CD14-positive monocyte (primary cell): ENCODE data around the gene TBCEL. TPM values are rescaled to one million over a fixed set of nuclear protein-coding genes. Genes with fewer than 3 reads are reported as not detected.

Source experiments
- DNase-seq, 3 donors: peaks; one replicate each; pipeline ENCODE4 v3.0.0-alpha.2; 2011 to 2022
- H2AFZ ChIP-seq: 2 replicates; pipeline ENCODE4 v1.6.0; 2012; ENCODE audit warnings: mild to moderate bottlenecking, low read depth, low read length, inconsistent platforms; ENCODE audit not compliant: insufficient read depth, poor library complexity, severe bottlenecking
- H3K27ac ChIP-seq, 2 donors: 1 replicate in 1 of 2; 2 replicates in 1 of 2; pipeline ENCODE4 v1.5.1; 2012 to 2013; ENCODE audit warnings: low read length in 2 of 2, control low read depth in 1 of 2, inconsistent platforms in 1 of 2, low read depth in 1 of 2, mild to moderate bottlenecking in 1 of 2
- H3K27me3 ChIP-seq, 2 donors: one replicate each; pipeline versions ENCODE4 v1.6.0 to v1.6.1; 2011 to 2013; ENCODE audit warnings: low read length in 2 of 2; ENCODE audit not compliant: control insufficient read depth in 2 of 2, insufficient read depth in 2 of 2
- H3K36me3 ChIP-seq, 2 donors: replicated peaks in 1 of 2; 1 replicate in 1 of 2; 2 replicates in 1 of 2; pipeline versions ENCODE4 v1.5.1 to v1.6.1; 2012 to 2013; ENCODE audit warnings: low read length in 2 of 2, control low read depth in 1 of 2, inconsistent platforms in 1 of 2, mild to moderate bottlenecking in 1 of 2; ENCODE audit not compliant: insufficient read depth in 2 of 2, control insufficient read depth in 1 of 2
- H3K4me1 ChIP-seq, 2 donors: 1 replicate in 1 of 2; 2 replicates in 1 of 2; pipeline versions ENCODE4 v1.5.1 to v1.6.1; 2012 to 2013; ENCODE audit warnings: low read length in 2 of 2, control low read depth in 1 of 2, inconsistent platforms in 1 of 2, mild to moderate bottlenecking in 1 of 2, moderate library complexity in 1 of 2; ENCODE audit not compliant: insufficient read depth in 2 of 2, control insufficient read depth in 1 of 2
- H3K4me2 ChIP-seq: replicated peaks from 2 replicates; pipeline ENCODE3; 2012; ENCODE audit warnings: low read length, moderate library complexity, mild to moderate bottlenecking; ENCODE audit not compliant: poor library complexity, severe bottlenecking; ENCODE audit errors: extremely low read depth
- H3K4me3 ChIP-seq, 3 experiments: fragments of 200-600 bp in 1 of 3; sonication (generic) in 1 of 3; replicated peaks in 1 of 3; 1 replicate in 2 of 3; 2 replicates in 1 of 3; pipeline ENCODE4 v1.5.1; 2011 to 2013; ENCODE audit warnings: low read length in 3 of 3, mild to moderate bottlenecking in 3 of 3, control low read depth in 2 of 3, low read depth in 2 of 3, inconsistent platforms in 1 of 3, moderate library complexity in 1 of 3
- H3K79me2 ChIP-seq: 2 replicates; pipeline ENCODE4 v1.6.0; 2012; ENCODE audit warnings: mild to moderate bottlenecking, control low read depth, inconsistent platforms, low read length, moderate library complexity; ENCODE audit not compliant: insufficient read depth
- H3K9ac ChIP-seq: 2 replicates; pipeline ENCODE4 v1.6.0; 2017; ENCODE audit warnings: low read length, mild to moderate bottlenecking; ENCODE audit not compliant: insufficient read depth, poor library complexity, severe bottlenecking
- H3K9me3 ChIP-seq, 2 donors: replicated peaks in 1 of 2; 1 replicate in 1 of 2; 2 replicates in 1 of 2; pipeline versions ENCODE4 v1.5.1 to v1.6.1; 2012 to 2013; ENCODE audit warnings: low read length in 2 of 2, control low read depth in 1 of 2; ENCODE audit not compliant: control insufficient read depth in 1 of 2, insufficient read depth in 1 of 2
- H4K20me1 ChIP-seq: 2 replicates; pipeline ENCODE4 v1.6.0; 2012; ENCODE audit warnings: mild to moderate bottlenecking, low read length, control low read depth, moderate library complexity; ENCODE audit not compliant: insufficient read depth
- H3K27ac Mint-ChIP-seq, 7 donors: one replicate each; pipeline ENCODE4 v1.8.0; 2020; ENCODE audit warnings: mild to moderate bottlenecking in 7 of 7, mixed read lengths in 7 of 7, moderate library complexity in 6 of 7, inconsistent platforms in 2 of 7
- H3K27me3 Mint-ChIP-seq, 3 donors: one replicate each; pipeline ENCODE4 v1.8.0; 2021 to 2022; ENCODE audit warnings: low read depth in 3 of 3, mild to moderate bottlenecking in 3 of 3, mixed read lengths in 3 of 3, moderate library complexity in 3 of 3, inconsistent platforms in 1 of 3
- H3K36me3 Mint-ChIP-seq, 2 donors: one replicate each; pipeline ENCODE4 v1.8.0; 2020; ENCODE audit warnings: mixed read lengths in 2 of 2, inconsistent platforms in 1 of 2, mild to moderate bottlenecking in 1 of 2
- H3K4me1 Mint-ChIP-seq: one replicate; pipeline ENCODE4 v1.8.0; 2020; ENCODE audit warnings: mild to moderate bottlenecking, mixed read lengths
- H3K4me3 Mint-ChIP-seq, 2 donors: one replicate each; pipeline ENCODE4 v1.8.0; 2020; ENCODE audit warnings: mild to moderate bottlenecking in 2 of 2, mixed read lengths in 2 of 2, moderate library complexity in 1 of 2
- H3K9me3 Mint-ChIP-seq, 7 donors: one replicate each; pipeline ENCODE4 v1.8.0; 2020 to 2022; ENCODE audit warnings: mixed read lengths in 7 of 7, mild to moderate bottlenecking in 6 of 7, moderate library complexity in 6 of 7, inconsistent platforms in 2 of 7
- WGBS: methylation state at CpG from one replicate; pipeline ENCODE4 v1.1.5; 2013; ENCODE audit warnings: missing lambda C conversion rate; ENCODE audit not compliant: insufficient coverage; 5-methylcytosine and 5-hydroxymethylcytosine counted together
- intact Hi-C, 2 donors: fragments of 100-400 bp; cut with micrococcal nuclease; formaldehyde crosslinking; loops; one replicate each; pipeline versions ENCODE4 v1.15.0 to v1.15.1; 2023
- polyA plus RNA-seq, 3 donors: library from polyadenylated mRNA; depleted of rRNA in 1 of 3; unstranded in 2 of 3; stranded (reverse) in 1 of 3; fragments of 300-500 nt in 2 of 3; fragments of >200 nt in 1 of 3; fragmentation: Illumina TruSeq in 2 of 3; gene quantifications; 1 replicate in 2 of 3; 2 replicates in 1 of 3; pipeline ENCODE4 v1.2.3, GENCODE V29; 2012 to 2021
- TF ChIP-seq, protein P1 (sequence below): fragments of 200-600 bp; IDR thresholded peaks from one replicate; pipeline ENCODE4 v1.8.0; 2022; ENCODE audit warnings: antibody characterized with exemption, mild to moderate bottlenecking

TBCEL gene
- polyA plus RNA-seq, 3 donors = 3.9 to 6.5 (median 5.0) TPM

DNA sequence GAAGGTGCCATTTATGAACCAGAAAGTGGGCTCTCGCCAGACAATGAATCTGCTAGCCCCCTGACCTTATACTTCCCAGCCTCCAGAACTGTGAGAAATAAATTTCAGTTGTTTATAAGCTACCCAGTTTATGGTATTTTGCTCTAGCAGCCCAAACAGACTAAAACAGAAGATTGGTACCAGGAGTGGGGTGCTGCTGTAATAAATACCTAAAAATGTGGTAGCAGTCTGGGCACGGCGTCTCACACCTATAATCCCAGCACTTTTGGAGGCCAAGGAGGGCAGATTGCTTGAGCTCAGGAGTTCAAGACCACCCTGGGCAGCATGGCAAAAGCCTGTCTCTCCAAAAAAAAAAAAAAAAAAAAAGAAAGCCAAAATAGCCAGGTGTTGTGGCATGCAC, 98.4 kb downstream of the TBCEL start:
- DNase-seq = no peak
- no peak overlapping the region for H3K4me3 Mint-ChIP-seq
- H3K27me3 ChIP-seq = no peaks in the 10 kb centered on the region
- intact Hi-C loops = no loop called here
- no peak overlapping the region for H3K4me2 ChIP-seq
- 100% methylated on average over 1 of the region's 3 CpGs for WGBS
- no peaks in the 10 kb centered on the region for H3K36me3 ChIP-seq
- no peaks in the 10 kb centered on the region for H3K4me1 Mint-ChIP-seq
- no peaks in the 10 kb centered on the region for H4K20me1 ChIP-seq
- peaks cover 10% of the 10 kb centered on the region in 2 donors for H3K9me3 ChIP-seq
- no peak overlapping the region for H3K27ac ChIP-seq
- H3K9me3 Mint-ChIP-seq = peaks cover 5 to 16% (median 8%) of the 10 kb centered on the region in 7 donors
- H3K9ac ChIP-seq = no peak overlapping the region
- no peak overlapping the region for H2AFZ ChIP-seq
- TF ChIP-seq, protein P1, sequence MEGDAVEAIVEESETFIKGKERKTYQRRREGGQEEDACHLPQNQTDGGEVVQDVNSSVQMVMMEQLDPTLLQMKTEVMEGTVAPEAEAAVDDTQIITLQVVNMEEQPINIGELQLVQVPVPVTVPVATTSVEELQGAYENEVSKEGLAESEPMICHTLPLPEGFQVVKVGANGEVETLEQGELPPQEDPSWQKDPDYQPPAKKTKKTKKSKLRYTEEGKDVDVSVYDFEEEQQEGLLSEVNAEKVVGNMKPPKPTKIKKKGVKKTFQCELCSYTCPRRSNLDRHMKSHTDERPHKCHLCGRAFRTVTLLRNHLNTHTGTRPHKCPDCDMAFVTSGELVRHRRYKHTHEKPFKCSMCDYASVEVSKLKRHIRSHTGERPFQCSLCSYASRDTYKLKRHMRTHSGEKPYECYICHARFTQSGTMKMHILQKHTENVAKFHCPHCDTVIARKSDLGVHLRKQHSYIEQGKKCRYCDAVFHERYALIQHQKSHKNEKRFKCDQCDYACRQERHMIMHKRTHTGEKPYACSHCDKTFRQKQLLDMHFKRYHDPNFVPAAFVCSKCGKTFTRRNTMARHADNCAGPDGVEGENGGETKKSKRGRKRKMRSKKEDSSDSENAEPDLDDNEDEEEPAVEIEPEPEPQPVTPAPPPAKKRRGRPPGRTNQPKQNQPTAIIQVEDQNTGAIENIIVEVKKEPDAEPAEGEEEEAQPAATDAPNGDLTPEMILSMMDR = no peak
- no peaks in the 10 kb centered on the region for H3K36me3 Mint-ChIP-seq
- peaks cover 0 to 6% (median 4%) of the 10 kb centered on the region in 3 donors for H3K27me3 Mint-ChIP-seq
- no peak overlapping the region for H3K27ac Mint-ChIP-seq
- H3K4me1 ChIP-seq = no peaks in the 10 kb centered on the region
- no peaks in the 10 kb centered on the region for H3K79me2 ChIP-seq
- H3K4me3 ChIP-seq = no peak overlapping the region

DNA sequence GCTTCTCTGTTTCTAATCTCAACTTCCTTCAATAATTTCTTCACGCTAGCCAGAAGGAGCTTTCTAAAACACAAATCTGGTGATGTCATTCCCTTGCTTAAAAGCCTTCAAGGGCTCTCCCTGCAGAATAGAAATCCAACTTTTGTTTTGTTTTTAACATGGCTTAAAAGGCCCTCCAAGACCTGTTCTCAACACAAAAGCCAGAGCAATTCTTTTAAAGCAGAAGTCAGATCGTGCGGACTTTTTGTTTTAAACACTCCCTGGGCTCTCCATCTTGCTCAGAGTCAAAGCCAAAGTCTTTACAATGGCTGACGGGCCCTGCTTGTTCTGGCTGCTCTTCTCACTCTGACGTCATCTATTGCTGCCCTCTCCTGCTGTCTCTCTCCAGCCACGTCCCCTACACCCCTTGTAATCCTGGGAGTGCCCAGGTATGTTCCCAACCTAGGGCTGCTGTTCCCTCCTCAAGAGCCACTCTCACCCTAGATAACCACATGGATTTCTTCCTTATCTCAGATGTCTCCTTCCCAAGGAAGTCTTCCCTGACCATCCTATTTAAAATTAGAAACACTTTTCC, 99.7 kb downstream of the TBCEL start:
- Histone ChIP-seq H3K4me2 (no peak overlapping the region), H3K27me3 (no peaks in the 10 kb centered on the region), H2AFZ (no peak overlapping the region), H3K4me3 (no peak overlapping the region), H3K9me3 (peaks cover 10% of the 10 kb centered on the region in 2 donors), H3K4me1 (no peaks in the 10 kb centered on the region), H3K9ac (no peak overlapping the region), H4K20me1 (no peaks in the 10 kb centered on the region), H3K27ac (no peak overlapping the region), H3K36me3 (no peaks in the 10 kb centered on the region), H3K79me2 (no peaks in the 10 kb centered on the region)
- 89% methylated on average over 5 of the region's 6 CpGs for WGBS
- DNase-seq = no peak
- H3K4me3 Mint-ChIP-seq = no peak overlapping the region
- H3K9me3 Mint-ChIP-seq = peaks cover 5 to 16% (median 8%) of the 10 kb centered on the region in 7 donors
- no peaks in the 10 kb centered on the region for H3K4me1 Mint-ChIP-seq
- TF ChIP-seq, protein P1 = no peak
- no peaks in the 10 kb centered on the region for H3K36me3 Mint-ChIP-seq
- no peak overlapping the region for H3K27ac Mint-ChIP-seq
- intact Hi-C loops = no loop called here
- H3K27me3 Mint-ChIP-seq = peaks cover 3 to 4% (median 3%) of the 10 kb centered on the region in 3 donors
